SKM-1 treated with dmso at 0.1 percent for 144 hours (cell line): Measurements from ENCODE around the gene CRISPLD2.
"Not testable (repeated sequence)": the region's sequence is repeated elsewhere in the genome, so short reads cannot be mapped to it uniquely, and the experiment has no call there.

ENCODE experiments used
- DNase-seq: peaks from one replicate; lab custom pipeline; 2025; ENCODE audit not compliant: unreplicated experiment; lab: John Stamatoyannopoulos, UW

Gene CRISPLD2

DNA sequence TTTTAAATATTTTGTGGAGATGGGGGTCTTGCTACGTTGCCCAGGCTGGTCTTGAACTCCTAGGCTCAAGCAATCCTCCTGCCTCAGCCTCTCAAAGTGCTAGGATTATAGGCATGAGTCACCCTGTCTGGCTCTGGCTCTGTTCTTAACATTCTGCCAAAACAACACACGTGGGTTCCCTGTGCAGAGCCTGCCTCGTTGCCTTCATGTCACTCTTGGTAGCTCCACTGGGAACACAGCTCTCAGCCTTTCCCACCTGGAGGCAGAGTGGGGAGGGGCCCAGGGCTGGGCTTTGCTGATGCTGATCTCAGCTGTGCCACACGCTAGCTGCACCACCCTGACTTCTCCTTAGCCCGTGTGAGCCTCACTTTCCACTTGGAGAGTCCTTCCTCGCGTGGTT, 19.3 kb downstream of the CRISPLD2 start:
- DNase-seq = no peak

DNA sequence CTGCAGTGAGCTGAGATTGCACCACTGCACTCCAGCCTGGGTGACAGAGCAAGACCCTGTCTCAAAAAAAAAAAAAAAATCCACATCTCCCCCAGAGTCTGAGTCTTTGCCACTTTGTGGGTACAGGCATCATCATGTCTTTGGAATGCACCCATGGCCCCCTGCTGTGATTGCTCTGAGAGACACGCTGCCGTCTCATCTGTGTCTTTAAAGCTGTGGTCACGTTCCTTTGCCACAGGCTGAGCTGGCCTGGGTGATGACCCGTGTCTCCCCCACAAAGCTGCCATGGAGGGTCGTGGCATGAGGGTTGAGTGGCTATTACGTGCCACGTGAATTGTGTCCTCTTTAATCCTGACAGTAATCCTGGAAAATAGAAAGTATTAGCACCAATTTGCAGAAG, 20.2 kb downstream of the CRISPLD2 start:
- no peak for DNase-seq

DNA sequence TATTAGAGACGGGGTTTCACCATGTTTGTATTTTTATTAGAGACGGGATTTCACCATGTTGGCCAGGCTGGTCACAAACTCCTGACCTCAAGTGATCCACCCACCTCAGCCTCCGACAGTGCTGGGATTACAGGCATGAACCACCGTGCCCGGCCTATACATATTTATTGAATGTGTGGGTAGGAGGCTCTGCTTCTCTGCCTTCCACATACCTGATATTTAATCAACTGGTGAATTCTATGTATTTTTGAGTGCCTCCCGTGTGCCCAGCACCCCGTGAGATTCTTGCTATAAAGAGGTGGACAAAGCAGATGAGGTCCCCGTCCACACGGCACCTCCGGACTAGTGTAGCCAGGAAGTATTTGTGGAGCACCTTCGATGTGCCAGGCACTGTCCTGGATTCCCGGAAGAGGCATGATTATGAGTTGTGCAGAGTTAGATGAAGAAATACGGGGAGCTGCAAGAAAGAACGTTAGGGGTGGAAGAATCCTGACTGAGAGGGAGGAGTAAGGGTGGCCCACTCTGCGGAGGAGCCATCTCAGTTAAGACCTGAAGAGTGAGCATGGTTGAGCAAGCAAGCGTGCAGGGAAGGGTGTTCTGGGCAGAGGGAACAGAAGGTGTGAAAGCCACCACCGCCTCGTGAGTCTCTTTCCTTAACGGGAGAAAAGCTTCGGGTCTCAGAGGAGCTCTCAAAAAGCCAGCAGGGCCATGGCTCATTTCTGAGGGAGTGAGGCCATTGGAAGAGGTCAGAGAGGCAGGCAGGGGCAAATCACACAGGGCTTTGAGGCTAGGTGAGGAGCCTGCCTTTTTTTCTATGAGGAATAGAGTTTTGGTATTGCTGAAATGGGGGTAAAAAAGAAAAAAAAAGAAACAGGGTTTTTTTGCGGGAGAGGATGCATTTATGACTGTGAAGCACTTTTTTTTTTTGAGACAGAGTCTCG, 21.2 kb downstream of the CRISPLD2 start:
- no peak for DNase-seq

DNA sequence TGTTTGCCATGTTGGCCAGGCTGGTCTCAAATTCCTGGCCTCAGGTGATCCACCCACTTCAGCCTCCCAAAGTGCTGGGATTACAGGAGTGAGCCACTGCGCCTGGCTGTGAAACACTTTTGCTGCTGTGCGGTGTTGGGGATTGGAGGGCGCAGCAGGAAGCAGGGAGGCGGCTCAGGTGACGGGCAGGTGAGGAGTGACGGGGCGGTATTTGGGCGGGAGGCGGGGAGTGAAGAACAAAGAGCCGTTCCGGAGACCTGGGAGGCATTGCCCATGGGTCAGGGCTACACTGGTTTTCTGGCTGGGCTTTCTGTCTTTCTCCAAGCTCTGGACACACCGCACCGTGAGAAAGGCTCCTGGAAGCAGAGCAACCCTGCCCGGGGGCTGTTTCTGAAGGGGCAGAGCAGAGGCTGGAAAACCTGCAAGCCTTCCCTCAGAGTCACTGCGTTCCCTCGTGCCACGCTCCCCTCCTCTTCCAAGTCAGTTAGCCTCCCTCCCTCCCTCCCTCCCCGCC, 22.1 kb downstream of the CRISPLD2 start:
- no peak for DNase-seq

DNA sequence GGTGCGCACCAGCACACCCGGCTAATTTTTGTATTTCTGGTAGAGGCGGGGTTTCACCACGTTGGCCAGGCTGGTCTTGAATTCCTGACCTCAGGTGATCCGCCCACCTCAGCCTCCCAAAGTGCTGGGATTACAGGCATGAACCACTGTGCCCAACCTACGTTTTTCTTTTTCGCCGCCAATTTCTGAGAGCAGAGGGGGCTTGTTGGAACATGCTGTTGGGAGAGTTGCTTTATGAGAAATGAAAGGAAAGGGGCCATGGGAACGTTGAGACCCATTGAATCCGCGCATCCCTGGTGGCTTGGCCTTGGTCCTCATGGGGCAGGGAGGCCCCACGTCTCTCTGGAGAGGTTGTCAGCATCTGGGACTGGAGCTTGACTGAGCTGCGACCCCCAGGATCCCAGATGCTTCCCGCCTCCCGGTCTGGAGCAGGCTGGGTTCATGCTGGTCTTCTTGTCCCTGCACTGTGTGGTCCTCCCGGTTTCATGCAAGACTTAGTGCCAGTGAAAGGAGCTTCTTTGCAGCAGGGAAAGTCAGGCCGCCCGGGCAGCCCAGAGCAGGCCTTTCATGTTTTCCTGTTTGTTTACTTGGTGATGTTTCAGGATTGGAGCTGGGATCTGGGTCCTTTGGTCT, 22.8 kb downstream of the CRISPLD2 start:
- no peak for DNase-seq

DNA sequence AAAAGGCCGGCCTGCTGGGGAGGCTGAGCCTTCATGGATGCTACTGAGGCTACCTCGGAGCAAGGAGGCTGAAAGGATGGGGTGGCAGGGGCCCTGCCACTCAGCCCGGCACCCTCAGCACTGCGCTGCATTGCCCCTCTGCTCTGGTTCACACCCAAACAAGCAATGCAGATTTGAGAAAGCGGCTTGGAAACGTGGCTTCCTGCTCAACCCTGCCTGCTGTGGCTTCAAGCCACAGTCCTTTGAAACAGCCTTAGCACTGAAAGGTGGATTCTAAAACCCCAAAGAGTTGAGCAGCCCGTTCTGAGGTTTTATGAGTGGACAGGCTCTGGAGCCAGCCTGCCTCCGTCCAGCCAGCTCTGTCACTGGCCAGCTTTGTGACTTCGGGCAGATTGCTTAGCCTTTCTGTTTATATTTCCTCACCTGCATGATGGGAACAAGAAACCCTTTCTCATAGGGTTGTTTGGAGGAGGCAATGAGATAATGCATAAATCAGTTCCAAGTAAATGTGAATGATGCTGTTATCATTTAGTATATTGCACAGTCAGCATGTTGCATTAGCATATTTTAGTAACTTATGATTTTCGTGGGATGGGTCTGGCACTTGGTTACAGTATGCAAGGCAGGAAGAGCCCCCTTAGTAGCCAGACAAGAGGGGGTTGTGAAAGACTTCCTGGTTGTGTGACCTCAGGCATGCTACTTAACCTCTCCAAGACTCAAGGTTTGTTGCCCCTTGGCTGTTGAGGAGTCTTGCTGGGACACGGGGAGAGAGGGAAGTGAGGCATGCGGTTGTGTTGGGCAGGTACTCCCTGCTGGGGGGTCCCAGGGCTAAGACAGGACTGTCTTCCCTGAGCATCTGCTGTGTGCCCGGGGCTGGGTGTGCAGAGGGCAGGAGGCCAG, 23.6 kb downstream of the CRISPLD2 start:
- DNase-seq = no peak

DNA sequence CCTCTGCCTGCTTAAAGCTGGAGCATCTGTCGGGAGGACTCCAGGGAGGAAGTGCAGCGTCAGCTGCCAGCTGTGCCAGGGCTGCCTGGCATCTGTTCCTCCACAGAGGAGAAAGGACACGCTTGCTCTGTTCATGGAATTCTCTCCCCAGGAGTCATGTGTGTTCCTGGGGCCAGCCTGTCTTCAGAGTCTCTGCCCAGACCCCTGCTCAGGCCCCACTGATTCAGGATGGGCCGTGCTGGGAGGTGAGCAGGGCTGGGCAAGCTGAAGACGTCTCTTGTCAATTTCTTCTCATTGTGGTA, 24.2 kb downstream of the CRISPLD2 start:
- DNase-seq = no peak

DNA sequence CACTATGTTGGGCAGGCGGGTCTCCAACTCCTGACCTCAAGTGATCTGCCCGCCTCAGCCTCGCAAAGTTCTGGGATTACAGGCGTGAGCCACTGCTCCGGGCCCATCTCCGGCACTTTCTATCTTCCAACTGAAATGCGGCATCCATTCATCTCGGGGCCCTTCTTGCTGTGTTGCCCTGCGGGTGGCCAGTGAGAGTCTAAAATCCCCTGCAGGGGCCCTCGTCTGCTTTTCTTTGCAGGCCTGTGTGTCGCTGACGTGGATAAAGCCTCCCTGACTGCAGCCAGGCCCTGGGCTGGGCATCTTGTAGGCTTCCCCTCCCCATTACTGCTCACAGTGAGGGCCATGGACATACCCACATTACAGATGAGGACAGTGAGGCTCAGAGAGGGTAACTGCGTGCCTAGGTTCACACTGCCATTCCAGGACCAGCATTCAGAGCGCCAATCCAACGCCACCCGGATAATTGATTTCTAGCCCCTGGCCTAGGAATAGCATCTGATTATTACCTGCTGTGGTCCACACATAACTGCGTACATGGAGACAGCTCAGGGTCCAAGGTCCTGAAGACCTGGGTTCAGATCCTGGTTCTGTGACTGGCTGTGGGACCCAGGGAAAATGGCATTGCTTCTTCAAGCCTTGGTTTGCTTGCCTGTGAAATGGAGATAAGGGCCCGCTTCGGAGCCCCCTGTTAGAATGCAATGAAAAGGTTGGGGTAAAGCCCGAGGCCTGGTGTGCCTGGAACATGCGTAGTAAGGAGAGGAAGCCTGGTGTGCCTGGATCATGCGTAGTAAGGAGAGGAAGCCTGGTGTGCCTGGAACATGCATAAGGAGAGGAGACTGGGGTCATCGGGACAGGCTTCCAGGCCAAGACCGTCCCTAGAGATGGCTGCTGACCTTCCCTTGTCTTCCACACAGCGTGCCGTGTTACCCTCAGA, 25.0 kb downstream of the CRISPLD2 start:
- DNase-seq = no peak

DNA sequence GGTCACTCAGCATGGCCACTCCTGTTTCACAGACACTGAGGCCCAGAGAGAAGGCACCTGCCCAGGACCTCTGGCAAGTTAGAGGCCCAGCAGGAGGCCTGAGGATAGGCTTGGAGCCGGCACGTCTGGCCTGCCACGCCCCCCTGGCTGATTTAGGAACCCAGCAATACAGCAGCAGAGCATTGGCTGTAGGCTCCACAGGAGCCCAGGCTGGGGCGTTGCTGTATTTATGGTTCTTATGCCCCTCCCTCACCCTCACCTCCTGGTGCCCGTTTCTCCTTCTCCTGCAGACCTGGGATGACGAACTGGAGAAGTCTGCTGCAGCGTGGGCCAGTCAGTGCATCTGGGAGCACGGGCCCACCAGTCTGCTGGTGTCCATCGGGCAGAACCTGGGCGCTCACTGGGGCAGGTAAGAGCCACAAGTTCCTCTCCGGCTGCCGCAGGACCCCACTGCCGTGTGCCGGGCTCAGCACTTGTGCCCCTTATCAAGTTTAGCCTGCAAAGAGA, 25.8 kb downstream of the CRISPLD2 start:
- DNase-seq = no peak

DNA sequence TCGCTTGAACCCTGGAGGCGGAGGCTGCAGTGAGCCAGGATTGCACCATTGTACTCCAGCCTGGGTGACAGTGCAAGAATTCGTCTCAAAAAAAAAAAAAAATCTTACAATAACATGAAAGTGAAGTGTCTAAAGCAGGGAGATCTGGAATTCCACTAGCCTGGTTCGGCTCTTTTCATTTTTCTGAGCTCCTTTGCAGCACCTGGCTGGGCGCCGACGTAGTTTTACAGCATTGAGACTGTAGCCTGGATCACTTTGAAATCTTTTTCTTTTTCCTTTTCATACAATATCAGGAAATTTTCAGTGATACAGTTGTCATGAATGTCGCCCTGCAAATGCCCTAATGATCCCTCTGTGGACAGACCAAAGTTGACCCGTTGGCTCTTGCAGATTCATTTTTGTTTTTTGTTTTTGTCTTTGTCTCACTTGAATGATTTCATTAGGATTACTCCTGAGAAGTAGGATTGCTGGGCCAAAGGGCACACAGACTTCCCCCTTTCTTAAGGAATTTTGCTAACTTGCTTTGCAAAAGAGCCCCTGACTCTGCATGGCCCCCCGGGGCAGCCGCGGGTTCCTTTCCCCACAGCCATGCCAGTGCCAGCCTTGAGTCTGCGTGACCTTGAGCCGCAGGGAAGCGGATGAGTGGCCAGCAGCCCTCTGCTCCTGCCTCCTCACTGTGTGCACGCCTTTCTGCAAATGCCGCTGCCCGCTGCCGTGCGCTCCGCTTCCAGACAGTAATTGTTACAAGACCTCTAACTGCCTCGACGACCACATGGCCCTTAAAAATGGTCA, 28.0 kb downstream of the CRISPLD2 start:
- no peak for DNase-seq

DNA sequence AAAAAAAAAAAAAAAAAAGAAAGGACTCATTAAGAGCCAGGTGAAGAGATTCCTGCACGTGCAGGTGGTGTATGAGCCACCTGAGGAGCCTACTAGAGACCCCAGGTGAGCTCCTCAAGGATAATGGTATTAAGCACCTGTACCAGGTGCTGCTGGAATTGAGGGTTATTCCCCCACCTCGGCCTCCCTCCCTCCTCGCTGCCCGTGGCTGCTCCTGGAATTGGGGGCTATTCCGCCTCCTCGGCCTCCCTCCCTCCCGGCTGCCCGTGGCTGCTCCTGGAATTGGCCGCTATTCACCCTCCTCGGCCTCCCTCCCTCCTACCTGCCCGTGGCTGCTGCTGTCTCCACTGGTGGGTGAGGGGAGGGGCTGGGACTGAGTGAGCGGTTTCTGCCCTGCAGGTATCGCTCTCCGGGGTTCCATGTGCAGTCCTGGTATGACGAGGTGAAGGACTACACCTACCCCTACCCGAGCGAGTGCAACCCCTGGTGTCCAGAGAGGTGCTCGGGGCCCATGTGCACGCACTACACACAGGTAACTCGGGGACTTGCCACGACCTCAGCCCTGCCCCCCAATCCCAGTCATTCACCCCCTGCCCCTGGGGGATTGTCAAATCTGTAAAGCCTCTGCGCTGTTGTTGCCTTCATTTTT, 29.3 kb downstream of the CRISPLD2 start:
- DNase-seq = no peak

DNA sequence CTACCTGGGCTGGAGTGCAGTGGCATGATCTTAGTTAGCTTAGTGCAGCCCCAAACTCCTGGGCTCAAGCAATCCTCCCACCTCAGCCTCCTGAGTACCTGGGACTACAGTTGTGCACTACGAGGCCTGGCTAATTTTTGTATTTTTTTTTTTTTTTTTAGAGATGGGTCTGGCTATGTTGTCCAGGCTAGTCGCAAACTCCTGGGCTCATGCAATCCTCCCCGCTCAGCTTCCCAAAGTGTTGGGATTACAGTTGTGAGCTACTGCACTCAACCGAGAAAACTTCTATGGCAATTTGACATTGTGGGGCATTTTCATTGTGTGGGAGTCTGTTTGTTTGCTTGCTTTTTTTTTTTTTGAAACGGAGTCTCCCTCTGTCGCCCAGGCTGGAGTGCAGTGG, 30.0 kb downstream of the CRISPLD2 start:
- DNase-seq = no peak

DNA sequence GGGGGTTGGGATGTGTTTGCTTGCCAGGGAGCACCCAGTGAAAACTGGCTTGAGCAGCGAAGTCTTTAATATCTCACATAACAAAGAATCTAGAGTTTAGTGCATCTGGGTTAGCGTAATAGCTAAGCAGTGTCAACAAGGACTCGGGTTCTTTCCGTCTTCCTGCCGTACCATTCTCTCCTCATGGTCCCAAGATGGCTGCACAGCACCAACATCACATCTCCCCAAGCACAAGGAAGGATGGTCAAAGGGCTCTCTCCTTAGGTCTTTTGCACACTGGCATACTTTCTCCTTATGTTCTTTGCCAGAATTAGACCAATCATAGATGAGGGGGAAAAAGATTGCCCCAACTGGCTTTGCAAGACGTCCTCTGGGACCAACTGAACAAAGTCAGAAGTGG, 30.9 kb downstream of the CRISPLD2 start:
- DNase-seq = no peak

DNA sequence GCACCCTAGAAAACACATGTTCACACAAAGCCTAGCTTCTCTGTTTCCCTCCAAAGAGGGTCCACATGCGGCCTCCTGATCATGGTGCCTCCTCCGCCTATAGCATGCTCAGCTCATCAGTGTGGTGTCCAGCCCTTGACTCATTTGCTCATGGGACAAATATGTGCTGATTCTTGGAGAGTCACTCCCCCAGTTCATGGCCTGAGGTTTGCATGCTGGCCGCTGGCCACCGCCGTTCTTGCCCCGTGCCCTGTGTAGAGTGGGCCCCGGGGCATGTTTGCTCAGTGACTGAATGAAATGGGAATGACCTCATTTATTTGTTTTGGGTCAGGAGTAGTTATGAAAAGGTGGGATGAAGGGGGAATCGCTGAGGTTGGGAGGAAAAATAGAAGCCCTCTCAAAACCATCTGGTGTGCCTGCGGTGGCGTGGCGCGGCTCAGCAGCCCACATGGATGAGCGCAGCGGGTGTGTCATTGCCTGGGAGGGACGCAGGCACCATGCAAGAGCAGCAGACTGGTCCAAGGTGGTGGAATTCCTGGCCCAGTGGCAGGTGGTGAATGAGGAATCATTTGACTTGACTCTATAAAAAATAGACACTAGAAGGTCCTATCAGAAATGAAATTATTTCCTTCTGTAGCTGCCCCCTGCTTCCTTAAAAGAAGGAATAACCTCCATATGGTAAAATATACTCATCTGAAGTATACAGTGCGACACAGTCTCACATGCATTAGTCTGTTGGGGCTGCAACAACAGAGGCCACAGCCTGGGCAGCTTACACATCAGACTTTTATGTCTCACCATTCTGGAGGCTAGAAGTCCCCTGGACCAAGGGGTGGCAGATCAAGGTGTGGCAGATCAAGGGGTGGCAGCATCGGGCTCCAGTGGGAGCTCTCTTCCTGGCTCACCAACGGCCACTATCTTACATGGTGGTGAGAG, 31.7 kb downstream of the CRISPLD2 start:
- DNase-seq = no peak

DNA sequence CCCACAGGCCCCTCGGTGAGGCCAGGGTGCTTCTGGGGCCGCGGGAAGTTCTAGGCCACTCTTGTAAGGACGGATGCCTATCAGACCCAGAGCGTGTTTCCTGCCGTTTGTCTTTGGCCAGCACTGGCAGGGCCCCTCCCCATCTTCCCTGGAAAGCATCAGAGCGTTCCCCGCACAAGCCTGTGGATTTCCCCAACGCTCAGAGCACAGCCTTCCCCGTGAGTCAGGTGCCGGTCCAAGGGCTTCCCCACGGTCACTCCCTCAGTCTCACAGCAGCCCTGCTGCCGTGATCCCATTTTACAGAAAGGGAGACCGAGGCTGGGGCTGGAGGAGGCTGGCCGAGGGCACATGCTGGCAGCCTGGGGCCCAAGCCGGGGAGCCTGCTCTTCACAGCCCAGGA, 33.7 kb downstream of the CRISPLD2 start:
- no peak for DNase-seq

DNA sequence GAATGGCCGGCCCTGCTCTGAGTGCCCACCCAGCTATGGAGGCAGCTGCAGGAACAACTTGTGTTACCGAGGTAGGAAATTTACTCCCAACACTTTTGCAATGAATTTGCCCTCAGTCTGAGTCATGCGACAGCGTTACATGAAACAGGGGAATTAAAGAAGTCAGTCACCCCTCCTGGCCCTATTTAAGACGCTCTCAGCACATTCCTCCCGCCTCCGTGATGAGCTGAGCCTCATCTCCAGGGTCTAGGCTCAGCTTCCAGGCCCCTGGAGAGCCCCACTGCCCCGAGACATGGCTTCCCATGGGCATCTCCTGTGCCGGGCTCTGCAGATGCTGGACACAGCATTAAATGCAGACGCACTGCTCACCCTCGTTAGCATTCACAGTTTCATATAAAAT, 35.0 kb downstream of the CRISPLD2 start:
- no peak for DNase-seq

DNA sequence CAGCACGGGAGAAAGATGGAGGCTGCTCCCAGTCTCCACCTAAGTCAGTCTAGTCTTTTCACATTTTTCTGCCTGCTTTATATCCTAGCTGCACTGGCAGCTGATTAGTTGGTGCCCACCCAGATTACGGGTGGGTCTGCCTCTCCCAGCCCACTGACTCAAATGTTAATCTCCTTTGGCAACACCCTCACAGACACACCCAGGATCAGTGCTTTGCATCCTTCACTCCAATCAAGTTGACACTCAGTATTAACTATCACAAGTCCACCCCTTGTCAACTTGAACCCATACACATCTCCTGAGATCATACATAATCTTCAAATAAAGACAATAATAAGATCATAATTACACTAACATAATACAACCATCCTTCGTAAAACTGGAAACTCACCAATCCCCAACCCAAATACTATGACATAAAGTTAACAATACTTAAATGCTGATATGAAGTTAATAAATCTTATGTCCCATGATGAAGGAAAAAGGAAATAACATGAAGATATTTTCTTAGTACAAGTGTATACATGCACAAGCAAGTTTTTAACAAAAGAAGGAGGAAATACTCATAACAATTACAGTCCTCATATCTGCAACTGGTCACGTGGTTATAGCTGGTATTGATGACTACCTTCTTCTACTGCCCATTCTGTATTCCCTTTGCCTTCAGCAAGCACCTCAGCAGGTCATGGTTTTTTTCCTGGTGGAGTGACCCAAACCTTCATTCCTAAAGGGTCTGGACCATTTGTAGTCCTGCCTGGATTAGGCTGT, 35.8 kb downstream of the CRISPLD2 start:
- DNase-seq = not testable (repeated sequence)
